OCI-LY3 (cell line): ENCODE results near the gene RHOA.

Experiments used
- H2AFZ ChIP-seq: fragments of 200-600, 300-600 bp; shearing (Covaris generic); 2 replicates; pipeline ENCODE4 v1.6.0; 2014; ENCODE audit warnings: antibody characterized with exemption, low read depth, low read length
- H3K27ac ChIP-seq: fragments of 200-600, 300-600 bp; sonication (generic); 2 replicates; pipeline ENCODE4 v1.5.1; 2014; ENCODE audit warnings: mild to moderate bottlenecking, low read length, moderate library complexity, mixed read lengths
- H3K27me3 ChIP-seq: fragments of 200-600, 300-600 bp; sonication (generic); 2 replicates; pipeline ENCODE4 v1.6.1; 2014; ENCODE audit warnings: low read depth, low read length, mixed read lengths
- H3K36me3 ChIP-seq: fragments of 200-600, 300-600 bp; sonication (generic); replicated peaks from 2 replicates; pipeline ENCODE3; 2014; ENCODE audit warnings: low read depth, low read length, mixed read lengths
- H3K4me1 ChIP-seq: fragments of 300-600, 200-600 bp; sonication (generic); 2 replicates; pipeline ENCODE4 v1.6.1; 2014; ENCODE audit warnings: low read length, mixed read lengths
- H3K4me2 ChIP-seq: fragments of 200-600, 300-600 bp; sonication (generic); 2 replicates; pipeline ENCODE4 v1.6.1; 2014; ENCODE audit warnings: low read length, mixed read lengths
- H3K4me3 ChIP-seq: fragments of 300-600, 200-600 bp; sonication (generic); 2 replicates; pipeline ENCODE4 v1.5.1; 2014; ENCODE audit warnings: antibody characterized with exemption, mild to moderate bottlenecking, low read length, moderate library complexity
- H3K79me2 ChIP-seq: fragments of 300-600, 200-600 bp; shearing (Covaris generic); 2 replicates; pipeline ENCODE4 v1.6.1; 2014; ENCODE audit warnings: mild to moderate bottlenecking, low read length, mixed read lengths
- H3K9ac ChIP-seq: fragments of 300-600, 200-600 bp; shearing (Covaris generic); 2 replicates; pipeline ENCODE4 v1.6.0; 2014; ENCODE audit warnings: mild to moderate bottlenecking, low read length, moderate library complexity
- H3K9me3 ChIP-seq: fragments of 200-600, 300-600 bp; shearing (Covaris generic); 2 replicates; pipeline ENCODE4 v1.6.1; 2014; ENCODE audit warnings: low read length, mixed read lengths; ENCODE audit not compliant: insufficient read depth
- H4K20me1 ChIP-seq: fragments of 200-600, 300-600 bp; sonication (generic); 2 replicates; pipeline ENCODE4 v1.6.1; 2016; ENCODE audit warnings: low read length, mixed read lengths; ENCODE audit not compliant: insufficient read depth
- EZH2phosphoT487 ChIP-seq: fragments of 200-600 bp; shearing (Covaris generic); IDR thresholded peaks from 2 replicates; pipeline ENCODE4 v1.6.1; 2018; ENCODE audit warnings: antibody characterized with exemption, mixed run types, low read depth
- TF ChIP-seq, protein P1 (sequence below): fragments of 200-600, 300-600 bp; sonication (generic); IDR thresholded peaks from 2 replicates; pipeline ENCODE4 v1.5.1; 2014; ENCODE audit warnings: antibody characterized with exemption, low read length, low read depth

Gene RHOA

DNA sequence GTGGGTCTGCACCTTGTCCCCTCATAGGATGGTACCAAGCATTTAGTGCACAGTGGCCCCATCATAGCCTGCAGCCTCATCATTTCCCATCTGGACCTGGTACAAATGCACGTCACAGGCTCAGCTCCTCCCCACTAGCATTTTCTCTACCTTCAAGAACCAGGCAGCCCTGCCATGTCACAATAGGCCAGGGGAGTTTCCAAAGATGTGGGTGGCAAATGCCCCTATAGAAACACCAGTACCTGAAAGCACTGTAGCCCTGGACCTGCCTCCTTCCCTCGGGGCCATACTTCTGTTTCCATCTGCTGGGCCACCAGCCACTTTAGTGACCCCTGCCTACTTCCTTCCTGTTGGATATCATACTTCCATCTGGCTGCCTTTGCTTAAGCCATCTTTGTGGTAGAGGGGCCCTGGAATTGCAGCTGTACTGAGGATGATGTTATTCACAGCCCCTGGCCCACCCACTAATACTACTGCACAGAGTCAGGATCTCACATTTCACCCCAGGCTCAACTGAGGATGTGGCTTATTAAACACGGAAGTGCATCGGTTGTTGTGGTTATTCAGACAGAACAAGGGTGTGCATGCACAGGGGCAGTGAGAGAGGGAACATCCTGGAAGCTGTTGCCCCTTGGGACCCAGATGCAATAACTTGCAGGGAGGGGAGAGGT, 4.3 kb upstream of the RHOA start:
- Histone ChIP-seq H3K4me2 (no peak overlapping the region), H3K27ac (no peak overlapping the region)
- TF ChIP-seq, protein P1, sequence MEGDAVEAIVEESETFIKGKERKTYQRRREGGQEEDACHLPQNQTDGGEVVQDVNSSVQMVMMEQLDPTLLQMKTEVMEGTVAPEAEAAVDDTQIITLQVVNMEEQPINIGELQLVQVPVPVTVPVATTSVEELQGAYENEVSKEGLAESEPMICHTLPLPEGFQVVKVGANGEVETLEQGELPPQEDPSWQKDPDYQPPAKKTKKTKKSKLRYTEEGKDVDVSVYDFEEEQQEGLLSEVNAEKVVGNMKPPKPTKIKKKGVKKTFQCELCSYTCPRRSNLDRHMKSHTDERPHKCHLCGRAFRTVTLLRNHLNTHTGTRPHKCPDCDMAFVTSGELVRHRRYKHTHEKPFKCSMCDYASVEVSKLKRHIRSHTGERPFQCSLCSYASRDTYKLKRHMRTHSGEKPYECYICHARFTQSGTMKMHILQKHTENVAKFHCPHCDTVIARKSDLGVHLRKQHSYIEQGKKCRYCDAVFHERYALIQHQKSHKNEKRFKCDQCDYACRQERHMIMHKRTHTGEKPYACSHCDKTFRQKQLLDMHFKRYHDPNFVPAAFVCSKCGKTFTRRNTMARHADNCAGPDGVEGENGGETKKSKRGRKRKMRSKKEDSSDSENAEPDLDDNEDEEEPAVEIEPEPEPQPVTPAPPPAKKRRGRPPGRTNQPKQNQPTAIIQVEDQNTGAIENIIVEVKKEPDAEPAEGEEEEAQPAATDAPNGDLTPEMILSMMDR = no peak
- TF ChIP-seq EZH2phosphoT487 = no peak

DNA sequence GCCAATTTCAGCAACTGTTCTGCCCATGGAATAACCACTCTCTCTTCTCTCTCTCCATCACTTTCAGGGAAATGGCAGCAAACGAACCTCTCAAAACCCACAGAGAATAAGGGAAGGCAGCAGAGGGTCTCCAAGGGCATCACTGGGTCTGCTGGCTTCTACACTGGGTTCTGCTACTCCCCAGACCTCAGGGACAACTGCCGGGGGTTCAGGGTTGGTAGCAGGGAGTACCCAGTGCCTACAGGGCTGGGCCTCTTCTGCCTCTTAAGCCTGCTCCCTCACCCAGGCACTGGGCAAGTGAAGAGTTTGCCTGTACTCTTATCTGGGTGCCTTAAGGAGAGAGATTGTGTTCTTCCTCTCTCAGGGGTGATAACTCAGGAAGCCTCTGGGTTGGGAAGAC, 3.0 kb upstream of the RHOA start:
- H3K9me3 ChIP-seq = no peaks in the 10 kb centered on the region
- no peak overlapping the region for H3K4me3 ChIP-seq
- H3K4me2 ChIP-seq = no peak overlapping the region
- no peak overlapping the region for H2AFZ ChIP-seq
- H4K20me1 ChIP-seq = peaks cover 15% of the 10 kb centered on the region
- peaks cover 7% of the 10 kb centered on the region for H3K36me3 ChIP-seq
- no peak overlapping the region for H3K9ac ChIP-seq
- H3K79me2 ChIP-seq = peaks cover 35% of the 10 kb centered on the region
- H3K4me1 ChIP-seq = peaks cover 24% of the 10 kb centered on the region
- no peaks in the 10 kb centered on the region for H3K27me3 ChIP-seq
- no peak overlapping the region for H3K27ac ChIP-seq
- TF ChIP-seq, protein P1 = no peak
- no peak for TF ChIP-seq EZH2phosphoT487

More for the DNA sequence above, 4.3 kb upstream of the RHOA start:
- no peaks in the 10 kb centered on the region for H3K36me3 ChIP-seq
- peaks cover 2% of the 10 kb centered on the region for H4K20me1 ChIP-seq
- peaks cover 22% of the 10 kb centered on the region for H3K79me2 ChIP-seq
- H3K4me1 ChIP-seq = peaks cover 15% of the 10 kb centered on the region
- H3K9me3 ChIP-seq = no peaks in the 10 kb centered on the region
- no peak overlapping the region for H2AFZ ChIP-seq
- no peak overlapping the region for H3K4me3 ChIP-seq
- no peak overlapping the region for H3K9ac ChIP-seq
- no peaks in the 10 kb centered on the region for H3K27me3 ChIP-seq

DNA sequence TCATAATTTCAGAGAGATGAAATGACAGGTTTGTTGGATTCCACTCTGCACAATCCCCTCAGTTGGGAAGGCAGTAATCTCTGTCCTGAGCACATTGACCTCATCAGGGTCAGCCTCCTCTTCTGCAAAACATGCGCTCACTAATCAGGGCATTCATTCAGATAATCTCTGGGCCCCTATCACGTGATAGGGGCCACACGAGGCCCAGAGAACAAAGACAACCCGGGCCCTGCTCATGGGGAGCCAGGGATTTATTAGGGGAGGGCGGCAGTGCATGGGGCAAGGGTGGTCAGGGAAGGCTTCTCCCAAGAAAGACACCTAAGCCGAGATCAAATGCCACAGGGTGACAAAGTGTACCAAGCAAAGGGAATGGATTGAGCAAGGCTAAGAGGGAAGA, 1.6 kb upstream of the RHOA start:
- no peaks in the 10 kb centered on the region for H3K27me3 ChIP-seq
- no peaks in the 10 kb centered on the region for H3K9me3 ChIP-seq
- peaks cover 49% of the 10 kb centered on the region for H3K79me2 ChIP-seq
- peak overlapping the region; percentile 96 for H3K4me2 ChIP-seq
- H3K36me3 ChIP-seq = peaks cover 7% of the 10 kb centered on the region
- peak overlapping the region; percentile 87 for H3K4me3 ChIP-seq
- peaks cover 29% of the 10 kb centered on the region for H4K20me1 ChIP-seq
- TF ChIP-seq, protein P1 = no peak
- no peak for TF ChIP-seq EZH2phosphoT487
- no peak overlapping the region for H3K27ac ChIP-seq
- H3K9ac ChIP-seq = peak overlapping the region; percentile 93; the same call in 1 of the 2 replicates
- peaks cover 30% of the 10 kb centered on the region for H3K4me1 ChIP-seq
- H2AFZ ChIP-seq = no peak overlapping the region

DNA sequence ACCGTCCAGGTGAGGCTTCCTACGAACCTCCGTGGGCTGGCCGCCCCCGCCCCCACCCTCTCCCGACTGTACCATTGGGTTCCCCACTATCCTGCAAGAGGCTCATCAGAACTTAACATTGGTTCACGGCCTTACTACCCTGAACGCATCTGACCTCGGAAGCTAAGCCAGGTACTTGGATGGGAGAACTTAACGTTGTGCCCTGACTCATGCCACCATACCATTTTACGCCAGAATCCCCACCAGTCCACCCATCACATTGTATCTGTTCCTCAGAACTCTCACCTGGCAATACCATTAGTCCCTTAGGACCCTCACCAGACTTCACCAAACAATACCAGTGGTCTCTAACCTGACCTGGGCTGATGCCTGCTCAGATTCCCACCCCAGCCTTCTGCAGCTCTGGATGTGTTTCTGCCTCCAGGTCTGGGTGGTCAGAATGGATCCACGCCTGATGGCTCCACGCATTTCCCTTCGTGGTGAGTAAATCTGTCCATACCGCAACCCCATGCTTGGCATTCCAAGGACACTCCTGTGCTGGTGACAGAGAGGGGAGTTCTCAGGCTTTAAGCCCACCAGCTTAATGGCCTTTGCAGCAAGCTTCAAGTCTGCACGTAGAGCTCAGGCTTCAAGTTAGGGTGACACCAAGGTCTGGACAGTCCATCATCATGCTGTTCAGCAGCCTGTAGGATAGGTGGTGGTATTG, 1.0 kb upstream of the RHOA start:
- H3K27ac ChIP-seq = peak overlapping the region; percentile 71
- H3K4me3 ChIP-seq = peak overlapping the region; percentile 87
- H3K4me1 ChIP-seq = peaks cover 30% of the 10 kb centered on the region
- H3K4me2 ChIP-seq = peak overlapping the region; percentile 96
- no peaks in the 10 kb centered on the region for H3K27me3 ChIP-seq
- H2AFZ ChIP-seq = peak overlapping the region; percentile 69; the same call in 1 of the 2 replicates
- H3K9ac ChIP-seq = peak overlapping the region; percentile 93
- H3K36me3 ChIP-seq = peaks cover 7% of the 10 kb centered on the region
- no peak for TF ChIP-seq EZH2phosphoT487
- TF ChIP-seq, protein P1 = no peak
- H3K9me3 ChIP-seq = no peaks in the 10 kb centered on the region
- peaks cover 34% of the 10 kb centered on the region for H4K20me1 ChIP-seq
- H3K79me2 ChIP-seq = peaks cover 55% of the 10 kb centered on the region
